Measurements from ENCODE around the gene EYA2. TPM values are rescaled to one million over a fixed set of nuclear protein-coding genes. Genes with fewer than 3 reads are reported as not detected.

EYA2 gene
- total RNA-seq, 1 donor, result 17.7 TPM

DNA sequence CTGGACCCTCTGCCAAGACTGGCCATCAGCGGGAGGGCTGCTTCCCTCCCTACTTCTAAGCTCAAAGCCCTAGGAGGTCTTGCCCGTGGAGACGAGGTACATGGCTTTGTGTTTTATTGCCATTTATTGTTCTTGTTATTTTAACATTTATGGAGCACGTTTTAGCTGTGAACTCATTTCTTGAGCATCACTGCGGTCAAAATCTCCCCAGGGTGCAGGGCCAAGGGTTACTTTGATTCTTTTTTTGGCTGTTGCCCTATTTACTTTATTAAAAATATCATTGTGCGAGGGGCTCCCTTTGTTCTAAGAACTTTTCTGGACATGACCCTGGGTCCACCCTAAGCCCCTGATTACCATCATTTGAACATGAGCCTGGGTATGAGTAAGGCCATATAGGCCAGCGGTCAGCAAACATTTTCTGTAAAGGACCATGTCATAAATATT, 51.6 kb downstream of the EYA2 start:
- peak overlapping the region; percentile 39 for H3K4me2 ChIP-seq (ENCODE audit: insufficient read depth, low read length)
- no peak overlapping the region for H3K4me3 ChIP-seq (ENCODE audit: insufficient read depth, low read length)
- no peak overlapping the region for H2AFZ ChIP-seq (ENCODE audit: low read length)
- H4K20me1 ChIP-seq (ENCODE audit: insufficient read depth, low read length), result no peaks in the 10 kb centered on the region
- TF ChIP-seq, protein P1, sequence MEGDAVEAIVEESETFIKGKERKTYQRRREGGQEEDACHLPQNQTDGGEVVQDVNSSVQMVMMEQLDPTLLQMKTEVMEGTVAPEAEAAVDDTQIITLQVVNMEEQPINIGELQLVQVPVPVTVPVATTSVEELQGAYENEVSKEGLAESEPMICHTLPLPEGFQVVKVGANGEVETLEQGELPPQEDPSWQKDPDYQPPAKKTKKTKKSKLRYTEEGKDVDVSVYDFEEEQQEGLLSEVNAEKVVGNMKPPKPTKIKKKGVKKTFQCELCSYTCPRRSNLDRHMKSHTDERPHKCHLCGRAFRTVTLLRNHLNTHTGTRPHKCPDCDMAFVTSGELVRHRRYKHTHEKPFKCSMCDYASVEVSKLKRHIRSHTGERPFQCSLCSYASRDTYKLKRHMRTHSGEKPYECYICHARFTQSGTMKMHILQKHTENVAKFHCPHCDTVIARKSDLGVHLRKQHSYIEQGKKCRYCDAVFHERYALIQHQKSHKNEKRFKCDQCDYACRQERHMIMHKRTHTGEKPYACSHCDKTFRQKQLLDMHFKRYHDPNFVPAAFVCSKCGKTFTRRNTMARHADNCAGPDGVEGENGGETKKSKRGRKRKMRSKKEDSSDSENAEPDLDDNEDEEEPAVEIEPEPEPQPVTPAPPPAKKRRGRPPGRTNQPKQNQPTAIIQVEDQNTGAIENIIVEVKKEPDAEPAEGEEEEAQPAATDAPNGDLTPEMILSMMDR (IDR thresholded peaks at IDR 0.05; ENCODE audit: extremely low read depth, low read depth, low read length), result no peak
- no peaks in the 10 kb centered on the region for H3K79me2 ChIP-seq (ENCODE audit: insufficient read depth, low read length)
- no peaks in the 10 kb centered on the region for H3K36me3 ChIP-seq (ENCODE audit: insufficient read depth, low read length)
- peak overlapping the region; percentile 80 for H3K27ac ChIP-seq (ENCODE audit: low read depth, low read length)
- no peaks in the 10 kb centered on the region for H3K9me3 ChIP-seq (ENCODE audit: low read depth, low read length)
- no peaks in the 10 kb centered on the region for H3K27me3 ChIP-seq (ENCODE audit: insufficient read depth, low read length)
- peak; percentile 55 for DNase-seq (ENCODE audit: insufficient read length, low spot score, missing footprints)
- H3K4me1 ChIP-seq (ENCODE audit: insufficient read depth, low read length), result peaks cover 34% of the 10 kb centered on the region

DNA sequence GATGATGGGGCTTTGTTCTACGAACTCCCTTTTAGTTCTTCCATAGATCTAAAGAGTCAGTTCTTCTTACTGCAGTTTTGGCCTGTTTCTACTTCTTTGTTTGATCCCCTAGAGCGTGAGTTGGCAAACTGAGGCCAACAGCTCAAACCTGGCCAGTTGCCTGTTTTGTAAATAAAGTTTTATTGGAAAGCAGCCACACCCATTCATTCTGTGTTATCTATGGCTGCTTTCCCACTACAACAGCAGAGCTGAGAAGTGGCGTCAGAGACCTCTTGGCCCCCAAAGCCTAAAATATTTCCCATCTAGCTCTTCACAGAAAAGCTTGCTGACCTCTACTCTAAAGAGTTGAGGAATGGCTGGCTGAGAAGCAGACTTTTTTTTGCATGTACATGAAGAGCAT, 52.2 kb downstream of the EYA2 start:
- H3K4me1 ChIP-seq (ENCODE audit: insufficient read depth, low read length), result peaks cover 40% of the 10 kb centered on the region
- no peaks in the 10 kb centered on the region for H3K9me3 ChIP-seq (ENCODE audit: low read depth, low read length)
- H2AFZ ChIP-seq (ENCODE audit: low read length), result no peak overlapping the region
- DNase-seq (ENCODE audit: insufficient read length, low spot score, missing footprints), result peak; percentile 72
- no peaks in the 10 kb centered on the region for H3K36me3 ChIP-seq (ENCODE audit: insufficient read depth, low read length)
- TF ChIP-seq, protein P1 (IDR thresholded peaks at IDR 0.05; ENCODE audit: extremely low read depth, low read depth, low read length), result no peak
- H3K4me3 ChIP-seq (ENCODE audit: insufficient read depth, low read length), result no peak overlapping the region
- H3K27me3 ChIP-seq (ENCODE audit: insufficient read depth, low read length), result no peaks in the 10 kb centered on the region
- no peaks in the 10 kb centered on the region for H3K79me2 ChIP-seq (ENCODE audit: insufficient read depth, low read length)
- H3K4me2 ChIP-seq (ENCODE audit: insufficient read depth, low read length), result no peak overlapping the region
- H4K20me1 ChIP-seq (ENCODE audit: insufficient read depth, low read length), result no peaks in the 10 kb centered on the region
- H3K27ac ChIP-seq (ENCODE audit: low read depth, low read length), result peak overlapping the region; percentile 80

DNA sequence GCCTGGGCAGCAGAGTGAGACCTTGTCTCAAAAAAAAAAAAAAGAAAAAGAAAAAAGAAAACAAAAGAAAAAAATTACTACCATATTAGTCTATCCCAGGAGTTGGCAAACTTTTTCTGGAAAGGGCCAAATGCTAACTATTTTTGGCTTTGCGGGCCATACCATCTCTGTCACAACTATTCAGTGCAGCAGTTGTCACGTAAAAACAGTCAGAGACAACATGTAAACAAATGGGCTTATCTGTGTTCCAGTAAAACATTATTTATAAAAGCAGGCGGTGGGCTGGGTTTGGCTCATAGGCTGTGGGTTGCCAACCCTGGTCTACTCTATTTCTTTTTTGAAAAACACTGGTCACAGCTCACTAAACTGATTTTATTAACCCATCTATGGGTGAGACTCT, 53.4 kb downstream of the EYA2 start:
- H3K27me3 ChIP-seq (ENCODE audit: insufficient read depth, low read length), result no peaks in the 10 kb centered on the region
- H2AFZ ChIP-seq (ENCODE audit: low read length), result no peak overlapping the region
- TF ChIP-seq, protein P1 (IDR thresholded peaks at IDR 0.05; ENCODE audit: extremely low read depth, low read depth, low read length), result no peak
- no peak overlapping the region for H3K27ac ChIP-seq (ENCODE audit: low read depth, low read length)
- H3K4me1 ChIP-seq (ENCODE audit: insufficient read depth, low read length), result peaks cover 47% of the 10 kb centered on the region
- no peak for DNase-seq (ENCODE audit: insufficient read length, low spot score, missing footprints)
- H3K4me2 ChIP-seq (ENCODE audit: insufficient read depth, low read length), result no peak overlapping the region
- H3K9me3 ChIP-seq (ENCODE audit: low read depth, low read length), result no peaks in the 10 kb centered on the region
- no peaks in the 10 kb centered on the region for H3K36me3 ChIP-seq (ENCODE audit: insufficient read depth, low read length)
- no peak overlapping the region for H3K4me3 ChIP-seq (ENCODE audit: insufficient read depth, low read length)
- H4K20me1 ChIP-seq (ENCODE audit: insufficient read depth, low read length), result no peaks in the 10 kb centered on the region
- no peaks in the 10 kb centered on the region for H3K79me2 ChIP-seq (ENCODE audit: insufficient read depth, low read length)

DNA sequence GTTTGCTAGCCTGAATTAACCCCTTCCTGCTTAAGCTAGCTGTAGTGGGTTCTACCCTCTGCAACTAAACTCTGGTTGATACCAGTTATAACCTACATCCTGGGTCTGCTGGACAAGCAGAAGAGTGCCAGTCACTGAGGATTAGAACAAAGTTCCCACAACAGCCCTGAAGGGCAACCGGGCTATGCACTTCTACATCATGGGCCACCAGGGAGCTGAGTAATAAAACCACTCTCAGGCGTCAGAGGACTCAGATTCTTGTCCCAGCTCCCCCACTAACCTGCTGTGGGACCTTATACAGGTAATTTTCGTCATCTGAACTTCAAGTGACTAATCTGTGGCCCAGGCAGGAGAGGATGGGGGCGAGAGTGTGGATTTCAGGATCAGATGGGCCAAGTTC, 56.8 kb downstream of the EYA2 start:
- peaks cover 53% of the 10 kb centered on the region for H3K4me1 ChIP-seq (ENCODE audit: insufficient read depth, low read length)
- H3K4me3 ChIP-seq (ENCODE audit: insufficient read depth, low read length), result no peak overlapping the region
- no peaks in the 10 kb centered on the region for H3K79me2 ChIP-seq (ENCODE audit: insufficient read depth, low read length)
- no peaks in the 10 kb centered on the region for H4K20me1 ChIP-seq (ENCODE audit: insufficient read depth, low read length)
- H2AFZ ChIP-seq (ENCODE audit: low read length), result no peak overlapping the region
- TF ChIP-seq, protein P1 (IDR thresholded peaks at IDR 0.05; ENCODE audit: extremely low read depth, low read depth, low read length), result no peak
- no peaks in the 10 kb centered on the region for H3K36me3 ChIP-seq (ENCODE audit: insufficient read depth, low read length)
- peak; percentile 88 for DNase-seq (ENCODE audit: insufficient read length, low spot score, missing footprints)
- no peaks in the 10 kb centered on the region for H3K9me3 ChIP-seq (ENCODE audit: low read depth, low read length)
- peak overlapping the region; percentile 23 for H3K4me2 ChIP-seq (ENCODE audit: insufficient read depth, low read length)
- peak overlapping the region; percentile 81 for H3K27ac ChIP-seq (ENCODE audit: low read depth, low read length)
- H3K27me3 ChIP-seq (ENCODE audit: insufficient read depth, low read length), result no peaks in the 10 kb centered on the region
